SK-N-SH (cell line): Measurements from ENCODE around the gene SPTB.

Source experiments
- YY1 ChIP-seq: IDR thresholded peaks from 2 replicates; pipeline ENCODE4 v1.4.0; 2012; ENCODE audit warnings: low read depth, mild to moderate bottlenecking
- TF ChIP-seq, protein P1 (sequence below): fragments of 200-600 bp; sonication (generic); IDR thresholded peaks from 2 replicates; pipeline ENCODE4 v1.6.1; 2017; ENCODE audit warnings: antibody characterized with exemption, mild to moderate bottlenecking, moderate library complexity

DNA sequence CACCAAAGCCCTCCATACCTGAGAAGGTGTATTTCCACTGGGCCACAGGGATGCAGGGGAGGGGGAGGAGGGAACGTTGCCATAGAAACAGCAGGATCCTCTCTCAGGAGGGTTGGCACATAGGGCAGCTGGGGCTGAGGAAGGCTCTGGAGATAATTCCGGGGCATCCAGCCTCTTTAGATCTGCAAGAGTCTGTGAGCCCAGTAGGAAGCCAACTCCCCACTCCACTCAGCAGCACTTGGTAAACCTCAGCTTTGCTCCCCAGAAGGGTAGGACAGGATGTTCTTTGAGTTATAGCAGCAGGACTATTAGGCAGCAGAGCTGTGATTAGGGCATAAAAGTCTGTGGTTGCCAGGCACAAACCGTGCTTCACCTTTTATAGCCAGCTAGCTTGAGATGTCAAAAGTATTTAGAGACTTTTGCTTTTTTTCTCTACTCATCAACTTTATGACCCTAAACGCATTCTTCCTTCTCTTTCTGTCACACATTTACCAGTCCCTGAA is 183.3 kb downstream of the SPTB start:
- TF ChIP-seq, protein P1, sequence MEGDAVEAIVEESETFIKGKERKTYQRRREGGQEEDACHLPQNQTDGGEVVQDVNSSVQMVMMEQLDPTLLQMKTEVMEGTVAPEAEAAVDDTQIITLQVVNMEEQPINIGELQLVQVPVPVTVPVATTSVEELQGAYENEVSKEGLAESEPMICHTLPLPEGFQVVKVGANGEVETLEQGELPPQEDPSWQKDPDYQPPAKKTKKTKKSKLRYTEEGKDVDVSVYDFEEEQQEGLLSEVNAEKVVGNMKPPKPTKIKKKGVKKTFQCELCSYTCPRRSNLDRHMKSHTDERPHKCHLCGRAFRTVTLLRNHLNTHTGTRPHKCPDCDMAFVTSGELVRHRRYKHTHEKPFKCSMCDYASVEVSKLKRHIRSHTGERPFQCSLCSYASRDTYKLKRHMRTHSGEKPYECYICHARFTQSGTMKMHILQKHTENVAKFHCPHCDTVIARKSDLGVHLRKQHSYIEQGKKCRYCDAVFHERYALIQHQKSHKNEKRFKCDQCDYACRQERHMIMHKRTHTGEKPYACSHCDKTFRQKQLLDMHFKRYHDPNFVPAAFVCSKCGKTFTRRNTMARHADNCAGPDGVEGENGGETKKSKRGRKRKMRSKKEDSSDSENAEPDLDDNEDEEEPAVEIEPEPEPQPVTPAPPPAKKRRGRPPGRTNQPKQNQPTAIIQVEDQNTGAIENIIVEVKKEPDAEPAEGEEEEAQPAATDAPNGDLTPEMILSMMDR, result no peak
- no peak for TF ChIP-seq YY1
